Measurements from ENCODE around the gene PRR3. TPM values are rescaled to one million over a fixed set of nuclear protein-coding genes. Genes with fewer than 3 reads are reported as not detected.
"Not testable (repeated sequence)": the region's sequence is repeated elsewhere in the genome, so short reads cannot be mapped to it uniquely, and the experiment has no call there.

The PRR3 gene
- total RNA-seq, 1 donor from 2014 or later, result 16.6 TPM

DNA sequence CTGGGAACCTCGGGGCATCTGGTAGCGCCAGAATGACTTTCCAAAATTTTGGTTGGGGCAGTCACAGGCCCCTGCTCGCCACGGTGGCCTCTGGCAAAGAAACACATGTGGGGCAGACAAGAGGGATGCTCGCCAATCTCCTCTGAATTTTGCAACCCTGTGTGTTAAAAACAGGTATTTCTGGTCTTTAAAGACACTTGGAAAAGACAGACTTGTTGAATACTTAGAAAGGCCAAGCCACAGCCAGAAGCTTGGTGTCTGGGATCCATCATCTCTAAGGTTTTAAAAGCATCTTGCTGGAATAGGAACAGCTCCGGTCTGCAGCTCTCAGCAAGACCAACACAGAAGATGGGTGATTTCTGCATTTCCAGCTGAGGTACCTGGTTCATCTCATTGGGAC lies 36.6 kb upstream of the PRR3 start:
- TF ChIP-seq, protein P1, sequence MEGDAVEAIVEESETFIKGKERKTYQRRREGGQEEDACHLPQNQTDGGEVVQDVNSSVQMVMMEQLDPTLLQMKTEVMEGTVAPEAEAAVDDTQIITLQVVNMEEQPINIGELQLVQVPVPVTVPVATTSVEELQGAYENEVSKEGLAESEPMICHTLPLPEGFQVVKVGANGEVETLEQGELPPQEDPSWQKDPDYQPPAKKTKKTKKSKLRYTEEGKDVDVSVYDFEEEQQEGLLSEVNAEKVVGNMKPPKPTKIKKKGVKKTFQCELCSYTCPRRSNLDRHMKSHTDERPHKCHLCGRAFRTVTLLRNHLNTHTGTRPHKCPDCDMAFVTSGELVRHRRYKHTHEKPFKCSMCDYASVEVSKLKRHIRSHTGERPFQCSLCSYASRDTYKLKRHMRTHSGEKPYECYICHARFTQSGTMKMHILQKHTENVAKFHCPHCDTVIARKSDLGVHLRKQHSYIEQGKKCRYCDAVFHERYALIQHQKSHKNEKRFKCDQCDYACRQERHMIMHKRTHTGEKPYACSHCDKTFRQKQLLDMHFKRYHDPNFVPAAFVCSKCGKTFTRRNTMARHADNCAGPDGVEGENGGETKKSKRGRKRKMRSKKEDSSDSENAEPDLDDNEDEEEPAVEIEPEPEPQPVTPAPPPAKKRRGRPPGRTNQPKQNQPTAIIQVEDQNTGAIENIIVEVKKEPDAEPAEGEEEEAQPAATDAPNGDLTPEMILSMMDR (IDR thresholded peaks at IDR 0.05; ENCODE audit: unreplicated experiment), result no peak
- H3K4me1 Mint-ChIP-seq (ENCODE audit: low read depth), result no peaks in the 10 kb centered on the region
- no peak overlapping the region for H3K27ac Mint-ChIP-seq
- no peaks in the 10 kb centered on the region for H3K36me3 Mint-ChIP-seq (ENCODE audit: insufficient read depth)
- H3K27me3 Mint-ChIP-seq, result peaks cover 27% of the 10 kb centered on the region
- peaks cover 5% of the 10 kb centered on the region for H3K9me3 Mint-ChIP-seq (ENCODE audit: low read depth)
- DNase-seq (ENCODE audit: low spot score, unreplicated experiment), result no peak
- no peak overlapping the region for H3K4me3 Mint-ChIP-seq (ENCODE audit: low read depth)

DNA sequence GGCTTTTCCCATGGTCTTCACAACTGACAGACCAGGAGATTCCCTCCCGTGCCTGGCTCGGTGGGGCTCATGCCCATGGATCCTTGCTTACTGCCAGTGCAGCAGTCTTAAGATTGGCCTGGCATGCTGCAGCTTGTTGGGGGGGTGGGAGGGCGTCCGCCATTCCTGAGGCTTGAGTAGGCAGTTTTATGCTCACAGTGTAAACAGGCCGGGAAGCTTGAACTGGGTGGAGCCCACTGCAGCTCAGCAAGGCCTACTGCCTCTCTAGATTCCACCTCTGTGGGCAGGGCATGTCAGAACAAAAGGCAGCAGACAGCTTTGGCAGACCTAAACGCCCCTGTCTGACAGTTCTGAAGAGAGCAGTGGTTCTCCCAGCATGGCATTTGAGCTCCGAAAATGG lies 36.0 kb upstream of the PRR3 start:
- not testable (repeated sequence) for H3K27ac Mint-ChIP-seq; H3K4me3 Mint-ChIP-seq (ENCODE audit: low read depth); H3K9me3 Mint-ChIP-seq (ENCODE audit: low read depth); H3K4me1 Mint-ChIP-seq (ENCODE audit: low read depth); H3K36me3 Mint-ChIP-seq (ENCODE audit: insufficient read depth); DNase-seq (ENCODE audit: low spot score, unreplicated experiment)
- H3K27me3 Mint-ChIP-seq, result peaks cover 27% of the 10 kb centered on the region

DNA sequence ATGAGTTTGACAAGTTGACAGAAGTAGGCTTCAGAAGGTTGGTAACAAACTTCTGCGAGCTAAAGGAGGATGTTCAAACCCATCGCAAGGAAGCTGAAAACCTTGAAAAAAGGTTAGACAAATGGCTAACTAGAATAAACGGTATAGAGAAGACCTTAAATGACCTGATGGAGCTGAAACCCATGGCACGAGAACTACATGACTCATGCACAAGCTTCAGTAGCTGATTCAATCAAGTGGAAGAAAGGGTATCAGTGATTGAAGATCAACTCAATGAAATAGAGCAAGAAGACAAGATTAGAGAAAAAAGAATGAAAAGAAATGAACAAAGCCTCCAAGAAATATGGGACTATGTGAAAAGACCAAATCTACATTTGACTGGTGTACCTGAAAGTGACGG lies 35.1 kb upstream of the PRR3 start:
- not testable (repeated sequence) for H3K9me3 Mint-ChIP-seq (ENCODE audit: low read depth); H3K4me1 Mint-ChIP-seq (ENCODE audit: low read depth); H3K36me3 Mint-ChIP-seq (ENCODE audit: insufficient read depth); H3K4me3 Mint-ChIP-seq (ENCODE audit: low read depth); H3K27ac Mint-ChIP-seq; DNase-seq (ENCODE audit: low spot score, unreplicated experiment)
- H3K27me3 Mint-ChIP-seq, result peaks cover 27% of the 10 kb centered on the region

DNA sequence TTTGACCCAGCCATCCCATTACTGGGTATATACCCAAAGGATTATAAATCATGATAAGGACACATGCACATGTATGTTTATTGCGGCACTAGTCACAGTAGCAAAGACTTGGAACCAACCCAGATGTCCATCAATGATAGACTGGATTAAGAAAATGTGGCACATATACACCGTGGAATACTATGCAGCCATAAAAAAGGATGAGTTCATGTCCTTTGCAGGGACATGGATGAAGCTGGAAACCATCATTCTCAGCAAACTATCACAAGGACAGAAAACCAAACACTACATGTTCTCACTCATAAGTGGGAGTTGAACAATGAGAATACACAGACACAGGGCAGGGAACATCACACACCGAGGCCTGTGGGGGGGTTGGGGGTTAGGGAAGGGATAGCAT lies 30.7 kb upstream of the PRR3 start:
- H3K4me1 Mint-ChIP-seq (ENCODE audit: low read depth); DNase-seq (ENCODE audit: low spot score, unreplicated experiment); H3K36me3 Mint-ChIP-seq (ENCODE audit: insufficient read depth); H3K9me3 Mint-ChIP-seq (ENCODE audit: low read depth); H3K4me3 Mint-ChIP-seq (ENCODE audit: low read depth); H3K27ac Mint-ChIP-seq: not testable (repeated sequence)
- H3K27me3 Mint-ChIP-seq, result peaks cover 27% of the 10 kb centered on the region

DNA sequence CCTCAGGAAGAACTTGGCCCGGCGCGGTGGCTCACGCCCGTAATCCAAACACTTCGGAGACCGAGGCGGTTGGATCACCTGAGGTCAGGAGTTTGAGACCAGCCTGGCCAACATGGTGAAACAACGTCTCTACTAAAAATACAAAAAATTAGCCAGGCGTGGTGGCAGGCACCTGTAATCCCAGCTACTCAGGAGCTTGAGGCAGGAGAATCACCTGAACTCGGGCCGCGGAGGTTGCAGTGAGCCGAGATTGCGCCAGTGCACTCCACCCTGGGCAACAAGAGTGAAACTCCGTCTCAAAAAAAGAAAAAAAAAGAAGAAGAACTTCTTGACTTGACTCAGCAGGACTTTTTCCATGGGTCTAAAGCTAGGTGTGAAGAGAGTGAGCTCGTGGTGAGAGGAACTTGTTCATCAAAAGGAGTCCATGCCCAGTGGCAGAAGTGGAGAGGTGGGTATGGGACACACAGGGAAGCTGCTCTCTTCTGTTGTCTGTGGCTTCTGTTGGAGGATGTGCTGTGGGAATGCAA lies 27.7 kb upstream of the PRR3 start:
- DNase-seq (ENCODE audit: low spot score, unreplicated experiment); H3K27me3 Mint-ChIP-seq; H3K4me1 Mint-ChIP-seq (ENCODE audit: low read depth); H3K4me3 Mint-ChIP-seq (ENCODE audit: low read depth); H3K36me3 Mint-ChIP-seq (ENCODE audit: insufficient read depth); H3K9me3 Mint-ChIP-seq (ENCODE audit: low read depth): not testable (repeated sequence)
- H3K27ac Mint-ChIP-seq, result peak overlapping the region; percentile 14

DNA sequence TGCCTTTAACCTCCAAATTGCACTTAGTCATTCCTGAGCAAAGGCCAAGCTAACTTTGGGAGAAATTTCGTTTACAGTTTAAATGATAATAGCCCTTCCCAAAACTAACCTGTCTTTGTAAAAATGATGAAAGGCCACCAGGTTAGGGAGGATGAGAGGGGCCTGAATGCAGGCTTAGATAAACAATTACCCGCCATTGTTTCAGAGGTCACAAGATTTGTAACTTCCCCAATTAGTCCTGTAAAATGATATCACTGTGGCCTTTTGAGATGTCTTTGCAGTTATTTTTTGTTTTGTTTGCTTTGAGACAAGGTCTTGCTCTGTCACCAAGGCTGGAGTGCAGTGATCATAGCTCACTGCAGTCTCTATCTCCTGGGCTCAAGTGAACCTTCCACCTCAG lies 27.1 kb upstream of the PRR3 start:
- no peak overlapping the region for H3K27ac Mint-ChIP-seq
- H3K36me3 Mint-ChIP-seq (ENCODE audit: insufficient read depth), result no peaks in the 10 kb centered on the region

DNA sequence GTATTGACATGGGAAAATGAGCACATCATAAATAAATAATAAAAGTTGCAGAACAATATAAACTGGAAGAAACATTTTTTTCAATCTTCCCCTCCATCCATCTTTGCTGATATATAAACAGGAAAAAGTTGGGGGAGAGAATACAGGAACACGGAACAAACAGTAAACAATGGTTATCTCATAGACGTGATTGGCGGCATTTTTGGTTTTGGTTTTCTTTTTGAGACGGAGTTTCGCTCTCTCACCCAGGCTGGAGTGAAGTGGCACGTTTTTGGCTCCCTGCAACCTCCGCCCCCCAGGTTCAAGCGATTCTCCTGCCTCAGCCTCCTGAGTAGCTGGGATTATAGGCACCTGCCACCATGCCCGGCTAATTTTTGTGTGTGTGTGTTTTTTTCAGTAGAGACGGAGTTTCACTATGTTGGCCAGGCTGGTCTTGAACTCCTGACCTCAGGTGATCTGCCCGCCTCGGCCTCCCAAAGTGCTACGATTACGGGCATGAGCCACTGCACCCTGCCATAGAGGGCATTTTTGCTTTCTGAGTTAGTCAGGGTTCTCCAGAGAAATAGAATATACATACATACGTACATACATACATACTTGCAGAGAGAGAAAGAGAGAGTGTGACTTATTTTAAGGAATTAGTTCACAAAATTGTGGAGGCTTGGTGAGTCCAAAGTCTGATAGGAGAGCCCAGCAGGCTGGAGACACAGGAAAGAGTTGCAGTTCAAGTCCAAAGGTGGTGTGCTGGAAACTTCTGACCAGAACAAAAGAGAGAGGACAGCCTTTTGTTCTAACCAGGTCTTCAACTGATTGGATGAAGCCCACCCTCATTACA lies 23.4 kb upstream of the PRR3 start:
- Mint-ChIP-seq H3K4me1 (ENCODE audit: low read depth) (no peaks in the 10 kb centered on the region), H3K27ac (no peak overlapping the region), H3K4me3 (ENCODE audit: low read depth) (no peak overlapping the region), H3K9me3 (ENCODE audit: low read depth) (no peaks in the 10 kb centered on the region), H3K27me3 (no peaks in the 10 kb centered on the region), H3K36me3 (ENCODE audit: insufficient read depth) (no peaks in the 10 kb centered on the region)
- TF ChIP-seq, protein P1 (IDR thresholded peaks at IDR 0.05; ENCODE audit: unreplicated experiment), result no peak
- DNase-seq (ENCODE audit: low spot score, unreplicated experiment), result no peak

More for the DNA sequence above, 27.1 kb upstream of the PRR3 start:
- TF ChIP-seq, protein P1 (IDR thresholded peaks at IDR 0.05; ENCODE audit: unreplicated experiment), result no peak
- peaks cover 1% of the 10 kb centered on the region for H3K27me3 Mint-ChIP-seq
- no peak for DNase-seq (ENCODE audit: low spot score, unreplicated experiment)
- peaks cover 3% of the 10 kb centered on the region for H3K9me3 Mint-ChIP-seq (ENCODE audit: low read depth)
- no peaks in the 10 kb centered on the region for H3K4me1 Mint-ChIP-seq (ENCODE audit: low read depth)
- H3K4me3 Mint-ChIP-seq (ENCODE audit: low read depth), result no peak overlapping the region

Measured in progenitor cell of endocrine pancreas (in vitro differentiated cells).